ENCODE data around the gene CEBPE.

GRCh38 chr14:23089498-23090253 is 29.4 kb downstream of the CEBPE start:
- TF ChIP-seq, protein P1, sequence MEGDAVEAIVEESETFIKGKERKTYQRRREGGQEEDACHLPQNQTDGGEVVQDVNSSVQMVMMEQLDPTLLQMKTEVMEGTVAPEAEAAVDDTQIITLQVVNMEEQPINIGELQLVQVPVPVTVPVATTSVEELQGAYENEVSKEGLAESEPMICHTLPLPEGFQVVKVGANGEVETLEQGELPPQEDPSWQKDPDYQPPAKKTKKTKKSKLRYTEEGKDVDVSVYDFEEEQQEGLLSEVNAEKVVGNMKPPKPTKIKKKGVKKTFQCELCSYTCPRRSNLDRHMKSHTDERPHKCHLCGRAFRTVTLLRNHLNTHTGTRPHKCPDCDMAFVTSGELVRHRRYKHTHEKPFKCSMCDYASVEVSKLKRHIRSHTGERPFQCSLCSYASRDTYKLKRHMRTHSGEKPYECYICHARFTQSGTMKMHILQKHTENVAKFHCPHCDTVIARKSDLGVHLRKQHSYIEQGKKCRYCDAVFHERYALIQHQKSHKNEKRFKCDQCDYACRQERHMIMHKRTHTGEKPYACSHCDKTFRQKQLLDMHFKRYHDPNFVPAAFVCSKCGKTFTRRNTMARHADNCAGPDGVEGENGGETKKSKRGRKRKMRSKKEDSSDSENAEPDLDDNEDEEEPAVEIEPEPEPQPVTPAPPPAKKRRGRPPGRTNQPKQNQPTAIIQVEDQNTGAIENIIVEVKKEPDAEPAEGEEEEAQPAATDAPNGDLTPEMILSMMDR (IDR thresholded peaks at IDR 0.05; ENCODE audit: insufficient read depth, low read depth, low read length) = no peak
- TF ChIP-seq EZH2 (IDR thresholded peaks at IDR 0.05; ENCODE audit: insufficient read depth, low read length) = no peak

All from astrocyte (in vitro differentiated cells and primary cell).